T-helper 1 cell treated with Interleukin-12 subunit alpha and Interleukin-12 subunit beta and Interleukin-4 antibody, amounts not matched to agents 30 μg/mL and 1 μg/mL, for 36 hours (primary cell): ENCODE measurements around the gene ATPAF2.

ENCODE experiments used
- H3K27ac Mint-ChIP-seq: one replicate; pipeline ENCODE4 v1.8.0; 2021; ENCODE audit warnings: mild to moderate bottlenecking, mixed read lengths
- H3K27me3 Mint-ChIP-seq: one replicate; pipeline ENCODE4 v1.8.0; 2021; ENCODE audit warnings: low read depth, mixed read lengths
- H3K36me3 Mint-ChIP-seq: one replicate; pipeline ENCODE4 v1.8.0; 2021; ENCODE audit warnings: low read depth, mixed read lengths
- H3K4me1 Mint-ChIP-seq: one replicate; pipeline ENCODE4 v1.8.0; 2021; ENCODE audit warnings: low read depth, mixed read lengths
- H3K4me3 Mint-ChIP-seq: one replicate; pipeline ENCODE4 v1.8.0; 2021; ENCODE audit warnings: mild to moderate bottlenecking, moderate library complexity, mixed read lengths
- H3K9me3 Mint-ChIP-seq: one replicate; pipeline ENCODE4 v1.8.0; 2021; ENCODE audit warnings: mixed read lengths

Gene ATPAF2

GRCh38 chr17:18038861-18039534, at the start of gene ATPAF2, which contains the start of gene GID4:
TSS of gene ATPAF2 (minus strand) at chr17:18039168. CDS start at chr17:18039013, 155 bp downstream.
TSS of gene GID4 (plus strand) at chr17:18039408. CDS start at chr17:18039465, 57 bp downstream.
- no peaks in the 10 kb centered on the region for H3K9me3 Mint-ChIP-seq
- H3K36me3 Mint-ChIP-seq, result peaks cover 8% of the 10 kb centered on the region
- peaks cover 32% of the 10 kb centered on the region for H3K4me1 Mint-ChIP-seq
- H3K27me3 Mint-ChIP-seq, result no peaks in the 10 kb centered on the region
- peak within 1 kb of the TSS; percentile 96 for H3K27ac Mint-ChIP-seq
- peak within 1 kb of the TSS; percentile 99 for H3K4me3 Mint-ChIP-seq

- Mint-ChIP-seq H3K9me3 (no peaks in the 10 kb centered on the region), H3K27ac (peak within 1 kb of the TSS; percentile 93), H3K4me1 (peaks cover 27% of the 10 kb centered on the region), H3K27me3 (no peaks in the 10 kb centered on the region), H3K4me3 (peak within 1 kb of the TSS; percentile 99), H3K36me3 (peaks cover 14% of the 10 kb centered on the region)
Measured at GRCh38 chr17:18087610-18088491, 48.9 kb upstream of the ATPAF2 start, which contains the start of gene DRG2. TSS of gene DRG2 (plus strand) at chr17:18087948. CDS start at chr17:18088024, 76 bp downstream.

- no peak overlapping the region for H3K4me3 Mint-ChIP-seq
Measured at GRCh38 chr17:18084256-18084655, 45.3 kb upstream of the ATPAF2 start.

GRCh38 chr17:18079543-18079942, 40.6 kb upstream of the ATPAF2 start:
- H3K9me3 Mint-ChIP-seq, result no peaks in the 10 kb centered on the region
- no peaks in the 10 kb centered on the region for H3K36me3 Mint-ChIP-seq
- no peak overlapping the region for H3K27ac Mint-ChIP-seq
- H3K4me1 Mint-ChIP-seq, result no peaks in the 10 kb centered on the region
- peaks cover 21% of the 10 kb centered on the region for H3K27me3 Mint-ChIP-seq
- H3K4me3 Mint-ChIP-seq, result no peak overlapping the region

More at GRCh38 chr17:18084256-18084655, 45.3 kb upstream of the ATPAF2 start:
- H3K27ac Mint-ChIP-seq, result no peak overlapping the region
- no peaks in the 10 kb centered on the region for H3K9me3 Mint-ChIP-seq
- H3K27me3 Mint-ChIP-seq, result peaks cover 5% of the 10 kb centered on the region
- peaks cover 17% of the 10 kb centered on the region for H3K4me1 Mint-ChIP-seq
- peaks cover 2% of the 10 kb centered on the region for H3K36me3 Mint-ChIP-seq

GRCh38 chr17:18076936-18077335, 38.0 kb upstream of the ATPAF2 start:
- Mint-ChIP-seq H3K9me3 (no peaks in the 10 kb centered on the region), H3K36me3 (no peaks in the 10 kb centered on the region), H3K4me3 (no peak overlapping the region), H3K4me1 (no peaks in the 10 kb centered on the region), H3K27me3 (peaks cover 24% of the 10 kb centered on the region), H3K27ac (no peak overlapping the region)

- Mint-ChIP-seq H3K9me3 (no peaks in the 10 kb centered on the region), H3K4me1 (peaks cover 7% of the 10 kb centered on the region), H3K27me3 (peaks cover 35% of the 10 kb centered on the region), H3K27ac (no peak overlapping the region), H3K4me3 (no peak overlapping the region), H3K36me3 (no peaks in the 10 kb centered on the region)
Measured at GRCh38 chr17:18074566-18075272, 35.8 kb upstream of the ATPAF2 start.

DNA sequence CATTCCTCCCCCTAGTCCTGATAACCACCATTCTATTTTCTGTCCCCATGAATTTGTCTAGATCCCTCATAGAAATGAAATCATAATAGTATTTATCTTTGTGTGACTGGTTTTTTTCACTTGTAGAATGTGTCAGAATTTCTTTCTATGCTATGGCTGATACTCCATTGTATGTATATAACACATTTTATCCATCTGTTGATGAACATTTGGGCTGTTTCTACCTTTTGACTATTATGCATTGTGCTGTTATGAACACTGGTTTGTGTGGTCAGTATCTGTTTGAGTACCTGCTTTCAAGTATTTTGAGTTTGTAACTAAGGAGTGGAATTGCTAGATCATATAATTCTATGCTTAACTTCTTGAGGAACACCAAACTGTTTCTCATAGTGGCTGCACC, 32.8 kb upstream of the ATPAF2 start:
- Mint-ChIP-seq H3K27ac (no peak overlapping the region), H3K4me3 (no peak overlapping the region), H3K4me1 (peaks cover 7% of the 10 kb centered on the region), H3K9me3 (no peaks in the 10 kb centered on the region), H3K36me3 (no peaks in the 10 kb centered on the region), H3K27me3 (peaks cover 29% of the 10 kb centered on the region)

GRCh38 chr17:18070861-18071340, 31.9 kb upstream of the ATPAF2 start:
- Mint-ChIP-seq H3K4me3 (no peak overlapping the region), H3K36me3 (no peaks in the 10 kb centered on the region), H3K9me3 (no peaks in the 10 kb centered on the region), H3K4me1 (peaks cover 7% of the 10 kb centered on the region), H3K27me3 (peaks cover 25% of the 10 kb centered on the region), H3K27ac (no peak overlapping the region)

DNA sequence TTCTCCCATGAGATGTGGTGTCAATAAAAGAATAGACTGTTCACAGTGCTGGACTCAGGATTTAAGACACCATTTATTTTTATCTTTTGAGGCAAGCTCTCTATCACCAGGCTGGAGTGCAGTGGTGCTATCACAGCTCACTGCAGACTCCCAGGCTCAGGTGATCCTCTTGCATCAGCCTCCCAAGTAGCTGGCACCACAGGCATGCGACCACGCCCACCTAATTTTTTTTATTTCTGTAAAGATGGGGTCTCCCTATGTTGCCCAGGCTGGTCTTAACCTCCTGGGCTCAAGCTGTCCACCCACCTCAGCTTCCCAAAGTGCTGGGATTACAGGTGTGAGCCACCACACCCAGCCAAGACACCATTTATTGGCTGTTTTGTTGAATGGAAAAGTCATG, 30.1 kb upstream of the ATPAF2 start:
- no peak overlapping the region for H3K4me3 Mint-ChIP-seq
- peaks cover 13% of the 10 kb centered on the region for H3K27me3 Mint-ChIP-seq
- H3K36me3 Mint-ChIP-seq, result peaks cover 6% of the 10 kb centered on the region
- H3K9me3 Mint-ChIP-seq, result no peaks in the 10 kb centered on the region
- peaks cover 7% of the 10 kb centered on the region for H3K4me1 Mint-ChIP-seq
- no peak overlapping the region for H3K27ac Mint-ChIP-seq

DNA sequence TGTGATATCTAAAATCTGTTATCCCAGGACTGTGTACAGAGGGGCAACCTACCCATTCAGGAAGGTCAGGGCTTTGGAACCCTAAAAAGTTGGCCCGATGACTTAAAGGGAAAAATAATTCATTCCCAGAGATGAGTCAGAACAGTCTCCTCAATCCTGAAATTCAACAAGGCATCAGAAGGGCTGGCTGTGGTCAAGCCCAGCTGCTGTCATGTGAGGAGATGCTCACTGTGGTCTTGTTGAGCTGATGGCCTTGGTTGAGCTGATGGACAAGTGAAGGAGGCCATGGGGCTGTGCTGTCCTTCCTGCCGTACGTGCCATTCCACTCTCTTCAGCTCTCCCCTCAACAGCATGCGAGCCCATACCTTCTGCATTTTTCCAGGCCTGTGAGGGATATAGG, 27.9 kb upstream of the ATPAF2 start:
- Mint-ChIP-seq H3K9me3 (no peaks in the 10 kb centered on the region), H3K27ac (no peak overlapping the region), H3K4me1 (peaks cover 7% of the 10 kb centered on the region), H3K27me3 (peaks cover 11% of the 10 kb centered on the region), H3K4me3 (no peak overlapping the region), H3K36me3 (peaks cover 10% of the 10 kb centered on the region)

- H3K27me3 Mint-ChIP-seq, result no peaks in the 10 kb centered on the region
- H3K36me3 Mint-ChIP-seq, result peaks cover 10% of the 10 kb centered on the region
- H3K9me3 Mint-ChIP-seq, result no peaks in the 10 kb centered on the region
- no peak overlapping the region for H3K4me3 Mint-ChIP-seq
- no peak overlapping the region for H3K27ac Mint-ChIP-seq
- no peaks in the 10 kb centered on the region for H3K4me1 Mint-ChIP-seq
Measured at GRCh38 chr17:18065546-18065945, 26.6 kb upstream of the ATPAF2 start.

DNA sequence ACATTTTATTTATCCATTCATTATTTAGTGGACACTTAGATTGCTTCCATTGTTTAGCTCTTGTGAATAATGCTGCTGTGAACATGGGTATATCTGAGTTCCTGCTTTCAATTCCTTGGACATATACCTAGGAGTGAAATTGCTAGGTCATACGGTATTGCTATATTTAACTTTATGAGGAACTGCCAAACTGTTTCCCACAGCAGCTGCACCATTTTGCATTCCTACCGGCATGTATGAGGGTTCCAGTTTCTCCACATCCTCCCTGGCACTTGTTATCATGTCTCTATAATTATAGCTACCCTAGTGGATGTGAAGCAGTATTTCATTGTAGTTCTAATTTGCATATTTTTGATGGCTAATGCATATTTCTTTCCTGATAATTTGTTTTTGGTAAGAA, 25.1 kb upstream of the ATPAF2 start:
- Mint-ChIP-seq H3K4me1 (no peaks in the 10 kb centered on the region), H3K4me3 (no peak overlapping the region), H3K27ac (no peak overlapping the region), H3K36me3 (peaks cover 16% of the 10 kb centered on the region), H3K9me3 (no peaks in the 10 kb centered on the region), H3K27me3 (no peaks in the 10 kb centered on the region)

GRCh38 chr17:18059283-18059682, 20.3 kb upstream of the ATPAF2 start:
- no peak overlapping the region for H3K4me3 Mint-ChIP-seq
- no peak overlapping the region for H3K27ac Mint-ChIP-seq
- H3K36me3 Mint-ChIP-seq, result peaks cover 24% of the 10 kb centered on the region

GRCh38 chr17:18056214-18056613, 17.2 kb upstream of the ATPAF2 start:
- H3K4me1 Mint-ChIP-seq, result no peaks in the 10 kb centered on the region
- H3K27ac Mint-ChIP-seq, result no peak overlapping the region
- H3K4me3 Mint-ChIP-seq, result no peak overlapping the region
- H3K27me3 Mint-ChIP-seq, result no peaks in the 10 kb centered on the region
- H3K9me3 Mint-ChIP-seq, result no peaks in the 10 kb centered on the region
- H3K36me3 Mint-ChIP-seq, result peaks cover 21% of the 10 kb centered on the region

More at GRCh38 chr17:18059283-18059682, 20.3 kb upstream of the ATPAF2 start:
- no peaks in the 10 kb centered on the region for H3K9me3 Mint-ChIP-seq
- H3K4me1 Mint-ChIP-seq, result no peaks in the 10 kb centered on the region
- H3K27me3 Mint-ChIP-seq, result no peaks in the 10 kb centered on the region
